ENCODE data around the gene PEX11G.

DNA sequence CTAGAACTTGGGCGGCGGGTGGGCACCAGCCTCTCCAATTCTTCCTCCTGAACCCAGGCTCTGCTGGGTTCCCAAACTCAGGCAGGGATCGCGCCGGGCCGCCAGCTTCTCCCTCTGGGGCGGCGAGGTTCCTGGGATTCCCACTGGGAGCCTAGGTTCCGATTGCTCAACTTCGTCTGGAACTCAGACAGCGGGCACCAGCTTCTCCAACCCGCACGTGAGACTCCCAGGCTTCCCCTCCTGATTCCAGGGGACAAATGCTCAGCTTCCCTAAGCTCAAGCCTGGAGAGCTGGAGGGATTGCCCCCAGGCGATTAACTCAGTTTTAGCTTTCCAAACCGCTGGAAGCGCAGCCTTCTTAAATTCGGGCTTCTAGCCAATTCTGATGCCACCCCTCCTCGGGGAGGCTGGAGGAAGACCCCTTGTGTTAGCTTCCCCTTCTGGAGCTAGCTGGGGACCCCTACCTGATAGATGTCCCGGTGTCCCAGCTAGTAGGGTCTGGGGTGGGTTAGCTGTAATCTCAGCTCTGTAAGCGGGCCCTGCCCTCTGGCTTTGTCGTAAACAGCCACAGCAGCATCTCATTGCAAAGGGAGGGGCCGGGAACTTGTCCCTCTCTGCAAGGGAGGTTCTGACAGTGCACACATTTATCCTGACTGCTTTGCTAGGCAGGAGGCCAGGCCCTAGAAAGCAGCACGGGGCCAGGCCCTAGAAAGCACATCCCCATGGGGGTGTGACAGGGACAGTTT is 34.3 kb upstream of the PEX11G start:
- no peak for TF ChIP-seq BHLHE40 (IDR thresholded peaks at IDR 0.05; ENCODE audit: borderline replicate concordance)
- no peak for TF ChIP-seq SP1 (IDR thresholded peaks at IDR 0.05)
- TF ChIP-seq FOXA1 (IDR thresholded peaks at IDR 0.05): no peak
